Endothelial cell of umbilical vein (primary cell): ENCODE measurements around the gene CCR2. TPM values are rescaled to one million over a fixed set of nuclear protein-coding genes. Genes with fewer than 3 reads are reported as not detected.

Experiments used
- BruUV-seq: library from RNA; stranded (reverse); fragments of 400-500 nt; replicated peaks from 2 replicates; lab custom pipeline; 2021; lab: Mats Ljungman, UMichigan
- CTCF ChIA-PET: fragments of 300-600, 350-600 bp; sonication (Branson Sonifier 250); formaldehyde crosslinking; loops from one replicate; lab custom pipeline; 2021; ENCODE audit warnings: antibody characterized with exemption, inconsistent platforms; lab: Charles Lee
- POLR2A ChIA-PET: fragments of 300-600, 350-600 bp; sonication (Branson Sonifier 250); formaldehyde crosslinking; loops from one replicate; lab custom pipeline; 2021; ENCODE audit warnings: antibody characterized with exemption, inconsistent platforms; lab: Charles Lee
- DNase-seq: peaks from one replicate; pipeline ENCODE4 v3.0.0-alpha.2; 2011; ENCODE audit warnings: low read depth, low spot score
- FAIRE-seq: peaks from 2 replicates; lab custom pipeline; 2011; peaks lifted over from hg19 to GRCh38; lab: Jason Lieb, UNC
- H2AFZ ChIP-seq: 2 replicates; pipeline ENCODE4 v1.6.0; 2012; ENCODE audit warnings: low read depth, low read length, control low read depth, inconsistent platforms
- H3K27ac ChIP-seq: 2 replicates; pipeline ENCODE4 v1.5.1; 2011; ENCODE audit warnings: low read depth, mild to moderate bottlenecking, control low read depth, low read length, moderate library complexity; ENCODE audit not compliant: insufficient read depth
- H3K27me3 ChIP-seq, 2 experiments: 2 replicates each; pipeline versions ENCODE4 v1.6.0 to v1.6.1; 2011; ENCODE audit warnings: low read length in 2 of 2, mixed read lengths in 1 of 2; ENCODE audit not compliant: control insufficient read depth in 2 of 2, insufficient read depth in 2 of 2
- H3K36me3 ChIP-seq, 2 experiments: 2 replicates in 1 of 2; 3 replicates in 1 of 2; pipeline ENCODE4 v1.5.1; 2011; ENCODE audit warnings: low read length in 2 of 2, mild to moderate bottlenecking in 1 of 2, moderate library complexity in 1 of 2; ENCODE audit not compliant: control insufficient read depth in 2 of 2, insufficient read depth in 2 of 2; ENCODE audit errors: extremely low read depth in 1 of 2
- H3K4me1 ChIP-seq: 3 replicates; pipeline ENCODE4 v1.5.1; 2011; ENCODE audit warnings: mild to moderate bottlenecking, low read length; ENCODE audit not compliant: control insufficient read depth, insufficient read depth; ENCODE audit errors: extremely low read depth
- H3K4me2 ChIP-seq: 2 replicates; pipeline ENCODE4 v1.6.1; 2011; ENCODE audit warnings: low read length, control low read depth, mixed read lengths; ENCODE audit not compliant: insufficient read depth
- H3K4me3 ChIP-seq, 3 experiments: fragments of 200-600 bp in 1 of 3; sonication (generic), shearing (Covaris generic) in 1 of 3; replicated peaks in 1 of 3; 2 replicates each; pipeline ENCODE4 v1.5.1; 2011 to 2016; ENCODE audit warnings: control low read depth in 3 of 3, low read length in 3 of 3, mild to moderate bottlenecking in 2 of 3, inconsistent platforms in 1 of 3, low read depth in 1 of 3, moderate library complexity in 1 of 3; ENCODE audit not compliant: insufficient read depth in 1 of 3
- H3K79me2 ChIP-seq: 2 replicates; pipeline ENCODE4 v1.6.0; 2012; ENCODE audit warnings: low read length, inconsistent platforms; ENCODE audit not compliant: control insufficient read depth, insufficient read depth
- H3K9ac ChIP-seq: replicated peaks from 2 replicates; pipeline ENCODE3; 2011; ENCODE audit warnings: low read length, control low read depth; ENCODE audit not compliant: insufficient read depth; ENCODE audit errors: extremely low read depth
- H3K9me1 ChIP-seq: replicated peaks from 3 replicates; pipeline ENCODE4 v1.6.0; 2011; ENCODE audit warnings: mild to moderate bottlenecking, low read length; ENCODE audit not compliant: control insufficient read depth, insufficient read depth; ENCODE audit errors: extremely low read depth
- H3K9me3 ChIP-seq: replicated peaks from 2 replicates; pipeline ENCODE4 v1.5.1; 2012; ENCODE audit warnings: low read length, inconsistent platforms; ENCODE audit not compliant: control insufficient read depth, insufficient read depth
- H4K20me1 ChIP-seq: replicated peaks from 2 replicates; pipeline ENCODE3; 2011; ENCODE audit warnings: mild to moderate bottlenecking, low read length; ENCODE audit not compliant: control insufficient read depth, insufficient read depth; ENCODE audit errors: extremely low read depth
- CTCF ChIP-seq, 2 donors: IDR thresholded peaks; 1 replicate in 1 of 2; 2 replicates in 1 of 2; pipeline ENCODE4 v1.5.1; 2011; ENCODE audit warnings: low read length in 2 of 2, mild to moderate bottlenecking in 2 of 2, moderate library complexity in 2 of 2, control low read depth in 1 of 2, inconsistent platforms in 1 of 2, low read depth in 1 of 2; ENCODE audit not compliant: insufficient read depth in 1 of 2; ENCODE audit errors: extremely low read depth in 1 of 2
- EZH2 ChIP-seq: IDR thresholded peaks from 2 replicates; pipeline ENCODE4 v1.6.1; 2012; ENCODE audit warnings: borderline replicate concordance, low read depth, mild to moderate bottlenecking, moderate library complexity, low read length, inconsistent platforms; ENCODE audit not compliant: severe bottlenecking
- FOS ChIP-seq: IDR thresholded peaks from 2 replicates; pipeline ENCODE4 v1.6.1; 2011; ENCODE audit warnings: mild to moderate bottlenecking, low read length, moderate library complexity, borderline replicate concordance; ENCODE audit not compliant: insufficient read depth
- GATA2 ChIP-seq: IDR thresholded peaks from 2 replicates; pipeline ENCODE4 v1.7.0; 2011; ENCODE audit warnings: low read depth, mild to moderate bottlenecking, moderate library complexity, mixed read lengths, low read length; ENCODE audit not compliant: insufficient read length, insufficient read depth
- JUN ChIP-seq: IDR thresholded peaks from 2 replicates; pipeline ENCODE4 v1.6.1; 2011; ENCODE audit warnings: borderline replicate concordance, low read depth; ENCODE audit not compliant: insufficient read length, insufficient read depth
- MYC ChIP-seq: IDR thresholded peaks from one replicate; pipeline ENCODE4 v1.6.1; 2011; ENCODE audit warnings: mild to moderate bottlenecking, low read depth, low read length
- POLR2A ChIP-seq: IDR thresholded peaks from 2 replicates; pipeline ENCODE4 v1.6.1; 2012; ENCODE audit warnings: low read depth, mild to moderate bottlenecking, control low read depth, low read length
- POLR2AphosphoS5 ChIP-seq: IDR thresholded peaks from 2 replicates; pipeline ENCODE4 v1.6.1; 2012; ENCODE audit warnings: low read depth, mild to moderate bottlenecking, control low read depth, low read length, moderate library complexity; ENCODE audit not compliant: insufficient read depth
- dilution Hi-C: fragments of 300-500 bp; cut with MboI; formaldehyde crosslinking; loops from one replicate; pipeline ENCODE4 v1.15.0; 2019; ENCODE audit warnings: low sequenced_read_pairs; ENCODE audit not compliant: extremely low pct_ligation_motif_present
- intact Hi-C: fragments of 100-400 bp; cut with micrococcal nuclease; formaldehyde crosslinking; loops from one replicate; pipeline ENCODE4 v1.10.0; 2022
- polyA plus RNA-seq, 4 experiments: library from polyadenylated mRNA; depleted of rRNA in 3 of 4; stranded (reverse) in 3 of 4; unstranded in 1 of 4; fragments of >200 nt; gene quantifications; 2 replicates each; pipeline versions ENCODE4 v1.2.1 to v1.2.3, GENCODE V29; 2011 to 2012; ENCODE audit warnings: missing spikeins in 1 of 4
- total RNA-seq: library from RNA; stranded (reverse); gene quantifications from 2 replicates; pipeline ENCODE4 v1.2.3, GENCODE V29; 2021
- TF ChIP-seq, protein P1 (sequence below): IDR thresholded peaks from 2 replicates; pipeline ENCODE4 v1.6.1; 2011; ENCODE audit not compliant: insufficient read depth, insufficient read length

The CCR2 gene
- total and polyA plus RNA-seq, 2 donors (not counting 3 experiments of a cell fraction or from before 2014, with no cell fraction given): not detected

DNA sequence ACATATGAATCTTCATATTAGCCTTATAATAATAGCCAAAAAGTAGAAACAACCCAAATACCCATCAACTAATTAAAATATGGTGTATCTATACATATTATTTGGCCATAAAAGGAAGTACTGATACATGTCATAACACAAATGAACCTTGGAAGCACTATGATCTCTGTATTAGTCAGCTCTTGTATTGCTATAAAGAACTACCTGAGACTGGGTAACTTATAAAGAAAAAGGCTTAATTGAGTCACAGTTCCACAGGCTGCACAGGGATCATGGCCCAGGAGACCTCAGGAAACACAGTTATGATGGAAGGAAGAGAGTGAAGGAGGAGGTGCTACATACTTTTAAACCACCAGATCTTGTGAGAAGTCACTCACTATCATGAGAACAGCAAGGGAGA, 16.0 kb upstream of the CCR2 start:
- Histone ChIP-seq H3K36me3 (no peaks in the 10 kb centered on the region), H3K79me2 (no peaks in the 10 kb centered on the region), H3K4me2 (no peak overlapping the region), H3K27ac (no peak overlapping the region), H2AFZ (no peak overlapping the region), H3K9me3 (no peaks in the 10 kb centered on the region), H3K4me1 (no peaks in the 10 kb centered on the region), H4K20me1 (no peaks in the 10 kb centered on the region), H3K27me3 (peaks cover 0 to 1% of the 10 kb centered on the region in 2 experiments), H3K9ac (no peak overlapping the region), H3K9me1 (no peaks in the 10 kb centered on the region), H3K4me3 (no peak overlapping the region)
- TF ChIP-seq FOS (no peak), GATA2 (no peak), POLR2A (no peak), CTCF (IDR thresholded peaks at IDR 0.05; ENCODE audit: extremely low read depth in 1 of 2, insufficient read depth in 1 of 2, low read depth in 1 of 2, low read length in 2 of 2) (no peak)
- TF ChIP-seq, protein P1, sequence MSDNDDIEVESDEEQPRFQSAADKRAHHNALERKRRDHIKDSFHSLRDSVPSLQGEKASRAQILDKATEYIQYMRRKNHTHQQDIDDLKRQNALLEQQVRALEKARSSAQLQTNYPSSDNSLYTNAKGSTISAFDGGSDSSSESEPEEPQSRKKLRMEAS: no peak
- FAIRE-seq (no peak), DNase-seq (no peak)
- no TSS peak for BruUV-seq
- intact Hi-C loops: no loop called here
- CTCF ChIA-PET: no interaction called here
- dilution Hi-C loops: no loop called here
- POLR2A ChIA-PET: no interaction called here

- intact Hi-C loops: no loop called here
- no peaks in the 10 kb centered on the region for H3K79me2 ChIP-seq
- H3K27me3 ChIP-seq: no peaks in the 10 kb centered on the region
- no peaks in the 10 kb centered on the region for H3K9me1 ChIP-seq
- no peak overlapping the region for H2AFZ ChIP-seq
- no TSS peak for BruUV-seq
- no peaks in the 10 kb centered on the region for H3K36me3 ChIP-seq
- TF ChIP-seq JUN (no peak), CTCF (IDR thresholded peaks at IDR 0.05; ENCODE audit: extremely low read depth in 1 of 2, insufficient read depth in 1 of 2, low read depth in 1 of 2, low read length in 2 of 2) (no peak), MYC (no peak), FOS (no peak), GATA2 (no peak), POLR2A (no peak), POLR2AphosphoS5 (no peak), EZH2 (no peak)
- TF ChIP-seq, protein P1: no peak
- no peak overlapping the region for H3K4me2 ChIP-seq
- no peaks in the 10 kb centered on the region for H4K20me1 ChIP-seq
- no peak for FAIRE-seq
- H3K4me1 ChIP-seq: no peaks in the 10 kb centered on the region
- H3K27ac ChIP-seq: no peak overlapping the region
- CTCF ChIA-PET: no interaction called here
- no peak overlapping the region for H3K4me3 ChIP-seq
- POLR2A ChIA-PET: no interaction called here
- dilution Hi-C loops: no loop called here
- H3K9me3 ChIP-seq: no peaks in the 10 kb centered on the region
- H3K9ac ChIP-seq: no peak overlapping the region
- DNase-seq: no peak
Measured at GRCh38 chr3:46338840-46339239, 15.1 kb upstream of the CCR2 start.
